Neural cell (in vitro differentiated cells): ENCODE results near the gene SAPCD1. TPM values are rescaled to one million over a fixed set of nuclear protein-coding genes. Genes with fewer than 3 reads are reported as not detected.

ENCODE experiments used
- H2AFZ ChIP-seq: fragments of 200-600, 300-800 bp; sonication (generic), shearing (Covaris generic); 2 replicates; pipeline ENCODE4 v1.6.0; 2014; ENCODE audit warnings: low read depth, mild to moderate bottlenecking, antibody characterized with exemption, low read length, moderate library complexity
- H3F3A ChIP-seq: fragments of 200-600 bp; shearing (Covaris generic); 2 replicates; pipeline ENCODE4 v1.6.1; 2016; ENCODE audit warnings: mild to moderate bottlenecking, moderate library complexity, mixed read lengths, antibody characterized with exemption, low read length; ENCODE audit not compliant: insufficient read depth, poor library complexity, severe bottlenecking
- H3K27ac ChIP-seq: fragments of 200-600, 300-800 bp; sonication (generic), shearing (Covaris generic); 2 replicates; pipeline ENCODE4 v1.5.1; 2014; ENCODE audit warnings: mild to moderate bottlenecking, low read length, moderate library complexity
- H3K27me3 ChIP-seq: fragments of 300-800, 200-600 bp; sonication (generic), shearing (Covaris generic); 2 replicates; pipeline ENCODE4 v1.6.0; 2014; ENCODE audit warnings: mild to moderate bottlenecking, low read depth, low read length, moderate library complexity; ENCODE audit not compliant: insufficient read depth
- H3K36me3 ChIP-seq: fragments of 300-800, 200-600 bp; sonication (generic), shearing (Covaris generic); 2 replicates; pipeline ENCODE4 v1.5.1; 2014; ENCODE audit warnings: mild to moderate bottlenecking, antibody characterized with exemption, low read length, moderate library complexity; ENCODE audit not compliant: insufficient read depth
- H3K4me2 ChIP-seq: fragments of 300-800, 200-600 bp; sonication (generic), shearing (Covaris generic); 2 replicates; pipeline ENCODE4 v1.6.0; 2014; ENCODE audit warnings: mild to moderate bottlenecking, low read length
- H3K4me3 ChIP-seq: fragments of 300-800, 200-600 bp; sonication (generic), shearing (Covaris generic); 2 replicates; pipeline ENCODE4 v1.5.1; 2014; ENCODE audit warnings: mild to moderate bottlenecking, low read length, moderate library complexity
- H3K79me2 ChIP-seq: fragments of 200-600 bp; shearing (Covaris generic); replicated peaks from 2 replicates; pipeline ENCODE4 v1.6.0; 2014; ENCODE audit warnings: mild to moderate bottlenecking, low read length, moderate library complexity; ENCODE audit not compliant: insufficient read depth
- H3K9ac ChIP-seq: fragments of 300-800, 200-600 bp; sonication (generic), shearing (Covaris generic); 2 replicates; pipeline ENCODE4 v1.6.1; 2016; ENCODE audit warnings: mild to moderate bottlenecking, low read length, mixed read lengths
- H3K9me2 ChIP-seq: fragments of 200-600 bp; shearing (Covaris generic); 2 replicates; pipeline ENCODE4 v1.6.1; 2016; ENCODE audit warnings: mild to moderate bottlenecking, low read length, mixed read lengths; ENCODE audit not compliant: insufficient read depth
- H3K9me3 ChIP-seq: fragments of 200-600, 300-800 bp; sonication (generic), shearing (Covaris generic); 2 replicates; pipeline ENCODE4 v1.6.1; 2016; ENCODE audit warnings: mild to moderate bottlenecking, mixed run types, low read length, moderate library complexity, mixed read lengths
- H4K20me1 ChIP-seq: fragments of 200-600 bp; shearing (Covaris generic); 2 replicates; pipeline ENCODE4 v1.6.1; 2016; ENCODE audit warnings: mild to moderate bottlenecking, mixed run types; ENCODE audit not compliant: insufficient read depth
- EP300 ChIP-seq: fragments of 450-650 bp; conservative IDR thresholded peaks from 2 replicates; pipeline ENCODE4 v1.6.1; 2014; ENCODE audit warnings: antibody characterized with exemption, mild to moderate bottlenecking, moderate library complexity; ENCODE audit not compliant: poor library complexity, severe bottlenecking
- EZH2 ChIP-seq: fragments of 200-600, 300-800 bp; shearing (Covaris generic), sonication (generic); IDR thresholded peaks from 2 replicates; pipeline ENCODE4 v1.6.1; 2014; ENCODE audit warnings: antibody characterized with exemption, low read length, borderline replicate concordance, mild to moderate bottlenecking; ENCODE audit not compliant: insufficient read depth, poor library complexity, severe bottlenecking
- MXI1 ChIP-seq: fragments of 450-650 bp; conservative IDR thresholded peaks from 2 replicates; pipeline ENCODE4 v1.6.1; 2014; ENCODE audit warnings: antibody characterized with exemption, mild to moderate bottlenecking; ENCODE audit not compliant: poor library complexity, severe bottlenecking
- POLR2AphosphoS5 ChIP-seq: IDR thresholded peaks from 2 replicates; pipeline ENCODE4 v1.6.1; 2012
- RAD21 ChIP-seq: fragments of 450-650 bp; conservative IDR thresholded peaks from 2 replicates; pipeline ENCODE4 v1.6.1; 2014; ENCODE audit warnings: antibody characterized with exemption, mild to moderate bottlenecking, moderate library complexity
- SMC3 ChIP-seq: fragments of 450-650 bp; conservative IDR thresholded peaks from 2 replicates; pipeline ENCODE4 v1.6.1; 2014; ENCODE audit warnings: antibody characterized with exemption, mild to moderate bottlenecking, moderate library complexity; ENCODE audit not compliant: poor library complexity
- TAF1 ChIP-seq: IDR thresholded peaks from 2 replicates; pipeline ENCODE4 v1.6.1; 2012; ENCODE audit warnings: low read depth
- polyA plus RNA-seq: library from polyadenylated mRNA; depleted of rRNA; stranded (reverse); fragments of >200 nt; gene quantifications from 2 replicates; pipeline ENCODE4 v1.2.3, GENCODE V29; 2014
- TF ChIP-seq, protein P1 (sequence below): fragments of 450-650 bp; IDR thresholded peaks from 2 replicates; pipeline ENCODE4 v1.5.1; 2014; ENCODE audit warnings: antibody characterized with exemption, mild to moderate bottlenecking, moderate library complexity; ENCODE audit not compliant: poor library complexity, severe bottlenecking
- TF ChIP-seq, protein P2 (sequence below): IDR thresholded peaks from 2 replicates; pipeline ENCODE4 v1.6.1; 2012; ENCODE audit warnings: borderline replicate concordance

Gene SAPCD1
- polyA plus RNA-seq, 1 donor from 2014 or later: not detected

DNA sequence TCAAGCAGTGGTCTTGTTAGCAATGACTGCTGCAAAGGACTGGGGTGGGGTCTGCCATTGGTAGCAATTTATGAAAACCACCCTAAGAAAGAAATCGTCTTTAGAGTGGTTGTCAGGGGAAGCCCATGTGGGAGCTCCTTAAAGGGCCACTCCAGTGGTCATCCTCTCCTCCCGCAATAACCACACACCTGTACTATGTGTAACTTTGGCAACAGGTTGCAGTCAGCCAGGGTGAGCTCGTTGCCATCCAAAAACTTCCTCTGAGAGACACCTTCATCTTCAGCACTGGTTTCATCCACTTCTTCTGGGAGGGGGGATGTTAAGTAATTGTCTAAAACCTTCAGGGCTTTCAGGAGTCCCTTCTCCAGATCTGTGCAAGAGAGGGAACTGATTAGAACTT is 30.4 kb upstream of the SAPCD1 start:
- Histone ChIP-seq H3K27me3 (no peaks in the 10 kb centered on the region), H3K27ac (no peak overlapping the region), H3K9me3 (no peaks in the 10 kb centered on the region), H3K4me3 (no peak overlapping the region), H3F3A (no peaks in the 10 kb centered on the region), H3K4me2 (no peak overlapping the region), H3K9me2 (no peaks in the 10 kb centered on the region), H2AFZ (no peak overlapping the region), H3K9ac (no peak overlapping the region), H3K36me3 (no peaks in the 10 kb centered on the region), H4K20me1 (no peaks in the 10 kb centered on the region), H3K79me2 (peaks cover 24% of the 10 kb centered on the region)
- TF ChIP-seq, protein P1, sequence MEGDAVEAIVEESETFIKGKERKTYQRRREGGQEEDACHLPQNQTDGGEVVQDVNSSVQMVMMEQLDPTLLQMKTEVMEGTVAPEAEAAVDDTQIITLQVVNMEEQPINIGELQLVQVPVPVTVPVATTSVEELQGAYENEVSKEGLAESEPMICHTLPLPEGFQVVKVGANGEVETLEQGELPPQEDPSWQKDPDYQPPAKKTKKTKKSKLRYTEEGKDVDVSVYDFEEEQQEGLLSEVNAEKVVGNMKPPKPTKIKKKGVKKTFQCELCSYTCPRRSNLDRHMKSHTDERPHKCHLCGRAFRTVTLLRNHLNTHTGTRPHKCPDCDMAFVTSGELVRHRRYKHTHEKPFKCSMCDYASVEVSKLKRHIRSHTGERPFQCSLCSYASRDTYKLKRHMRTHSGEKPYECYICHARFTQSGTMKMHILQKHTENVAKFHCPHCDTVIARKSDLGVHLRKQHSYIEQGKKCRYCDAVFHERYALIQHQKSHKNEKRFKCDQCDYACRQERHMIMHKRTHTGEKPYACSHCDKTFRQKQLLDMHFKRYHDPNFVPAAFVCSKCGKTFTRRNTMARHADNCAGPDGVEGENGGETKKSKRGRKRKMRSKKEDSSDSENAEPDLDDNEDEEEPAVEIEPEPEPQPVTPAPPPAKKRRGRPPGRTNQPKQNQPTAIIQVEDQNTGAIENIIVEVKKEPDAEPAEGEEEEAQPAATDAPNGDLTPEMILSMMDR: no peak
- TF ChIP-seq EZH2: no peak
- no peak for TF ChIP-seq POLR2AphosphoS5
- TF ChIP-seq SMC3: no peak
- no peak for TF ChIP-seq RAD21
- TF ChIP-seq, protein P2, sequence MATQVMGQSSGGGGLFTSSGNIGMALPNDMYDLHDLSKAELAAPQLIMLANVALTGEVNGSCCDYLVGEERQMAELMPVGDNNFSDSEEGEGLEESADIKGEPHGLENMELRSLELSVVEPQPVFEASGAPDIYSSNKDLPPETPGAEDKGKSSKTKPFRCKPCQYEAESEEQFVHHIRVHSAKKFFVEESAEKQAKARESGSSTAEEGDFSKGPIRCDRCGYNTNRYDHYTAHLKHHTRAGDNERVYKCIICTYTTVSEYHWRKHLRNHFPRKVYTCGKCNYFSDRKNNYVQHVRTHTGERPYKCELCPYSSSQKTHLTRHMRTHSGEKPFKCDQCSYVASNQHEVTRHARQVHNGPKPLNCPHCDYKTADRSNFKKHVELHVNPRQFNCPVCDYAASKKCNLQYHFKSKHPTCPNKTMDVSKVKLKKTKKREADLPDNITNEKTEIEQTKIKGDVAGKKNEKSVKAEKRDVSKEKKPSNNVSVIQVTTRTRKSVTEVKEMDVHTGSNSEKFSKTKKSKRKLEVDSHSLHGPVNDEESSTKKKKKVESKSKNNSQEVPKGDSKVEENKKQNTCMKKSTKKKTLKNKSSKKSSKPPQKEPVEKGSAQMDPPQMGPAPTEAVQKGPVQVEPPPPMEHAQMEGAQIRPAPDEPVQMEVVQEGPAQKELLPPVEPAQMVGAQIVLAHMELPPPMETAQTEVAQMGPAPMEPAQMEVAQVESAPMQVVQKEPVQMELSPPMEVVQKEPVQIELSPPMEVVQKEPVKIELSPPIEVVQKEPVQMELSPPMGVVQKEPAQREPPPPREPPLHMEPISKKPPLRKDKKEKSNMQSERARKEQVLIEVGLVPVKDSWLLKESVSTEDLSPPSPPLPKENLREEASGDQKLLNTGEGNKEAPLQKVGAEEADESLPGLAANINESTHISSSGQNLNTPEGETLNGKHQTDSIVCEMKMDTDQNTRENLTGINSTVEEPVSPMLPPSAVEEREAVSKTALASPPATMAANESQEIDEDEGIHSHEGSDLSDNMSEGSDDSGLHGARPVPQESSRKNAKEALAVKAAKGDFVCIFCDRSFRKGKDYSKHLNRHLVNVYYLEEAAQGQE: no peak
- no peak for TF ChIP-seq EP300
- TF ChIP-seq MXI1: no peak
- no peak for TF ChIP-seq TAF1

DNA sequence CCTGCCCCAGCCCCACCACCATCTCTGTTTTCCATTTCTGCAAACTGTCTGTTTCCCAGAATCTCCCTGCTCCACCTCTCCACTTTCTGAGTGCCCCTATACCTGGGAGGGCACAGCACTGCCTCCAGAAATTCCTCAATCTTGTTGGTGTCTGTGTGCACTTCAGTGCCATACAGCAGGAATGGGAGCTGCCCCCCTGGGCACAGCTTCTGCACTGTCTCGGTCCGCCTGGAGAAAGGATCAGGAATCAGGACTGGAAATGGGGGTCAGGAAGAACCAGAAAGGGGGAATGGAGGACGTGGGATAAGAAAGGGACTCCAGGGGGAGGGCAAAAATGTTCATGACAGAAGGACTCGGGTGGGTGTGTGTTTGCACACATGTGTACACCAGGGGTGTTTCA is 28.7 kb upstream of the SAPCD1 start:
- no peaks in the 10 kb centered on the region for H4K20me1 ChIP-seq
- peaks cover 23% of the 10 kb centered on the region for H3K79me2 ChIP-seq
- no peak overlapping the region for H3K9ac ChIP-seq
- no peaks in the 10 kb centered on the region for H3K27me3 ChIP-seq
- TF ChIP-seq, protein P1: no peak
- TF ChIP-seq TAF1 (no peak), SMC3 (no peak)
- no peak overlapping the region for H3K4me3 ChIP-seq
- H3K27ac ChIP-seq: no peak overlapping the region
- H2AFZ ChIP-seq: no peak overlapping the region
- H3K9me3 ChIP-seq: no peaks in the 10 kb centered on the region
- H3K9me2 ChIP-seq: no peaks in the 10 kb centered on the region
- H3K36me3 ChIP-seq: no peaks in the 10 kb centered on the region
- H3K4me2 ChIP-seq: no peak overlapping the region
- H3F3A ChIP-seq: no peaks in the 10 kb centered on the region
